Ramos (cell line): ENCODE measurements around the gene RSF1.
"Not testable (repeated sequence)": the region's sequence is repeated elsewhere in the genome, so short reads cannot be mapped to it uniquely, and the experiment has no call there.

Source experiments
- in situ Hi-C: fragments of 300-500 bp; cut with MboI; formaldehyde crosslinking; loops from one replicate; pipeline ENCODE4 v1.14.3; 2022; ENCODE audit warnings: low sequenced_read_pairs; ENCODE audit not compliant: unreplicated experiment

Gene RSF1

GRCh38 chr11:77637345-77638165 is 183.0 kb downstream of the RSF1 start, which contains the start of gene CLNS1A:
CLNS1A (minus strand) TSS chr11:77637794; CDS start chr11:77637714, 80 bp downstream.
- in situ Hi-C loops = no loop called here

- in situ Hi-C loops = no loop called here
Measured at GRCh38 chr11:77636731-77637344, 183.7 kb downstream of the RSF1 start.

GRCh38 chr11:77633926-77634325 is 186.6 kb downstream of the RSF1 start:
- in situ Hi-C loops = not testable (repeated sequence)

GRCh38 chr11:77630157-77630710 is 190.3 kb downstream of the RSF1 start:
- in situ Hi-C loops = no loop called here

- in situ Hi-C loops = no loop called here
Measured at GRCh38 chr11:77619576-77620198, 200.8 kb downstream of the RSF1 start.

GRCh38 chr11:77617892-77618291 is 202.6 kb downstream of the RSF1 start:
- in situ Hi-C loops = no loop called here

- in situ Hi-C loops = no loop called here
Measured at GRCh38 chr11:77611921-77612320, 208.6 kb downstream of the RSF1 start.
